ENCODE results near the gene CDC73.
A peak's percentile ranks its signal among the peaks of the same experiment; 100 is the strongest.

CDC73 gene

DNA sequence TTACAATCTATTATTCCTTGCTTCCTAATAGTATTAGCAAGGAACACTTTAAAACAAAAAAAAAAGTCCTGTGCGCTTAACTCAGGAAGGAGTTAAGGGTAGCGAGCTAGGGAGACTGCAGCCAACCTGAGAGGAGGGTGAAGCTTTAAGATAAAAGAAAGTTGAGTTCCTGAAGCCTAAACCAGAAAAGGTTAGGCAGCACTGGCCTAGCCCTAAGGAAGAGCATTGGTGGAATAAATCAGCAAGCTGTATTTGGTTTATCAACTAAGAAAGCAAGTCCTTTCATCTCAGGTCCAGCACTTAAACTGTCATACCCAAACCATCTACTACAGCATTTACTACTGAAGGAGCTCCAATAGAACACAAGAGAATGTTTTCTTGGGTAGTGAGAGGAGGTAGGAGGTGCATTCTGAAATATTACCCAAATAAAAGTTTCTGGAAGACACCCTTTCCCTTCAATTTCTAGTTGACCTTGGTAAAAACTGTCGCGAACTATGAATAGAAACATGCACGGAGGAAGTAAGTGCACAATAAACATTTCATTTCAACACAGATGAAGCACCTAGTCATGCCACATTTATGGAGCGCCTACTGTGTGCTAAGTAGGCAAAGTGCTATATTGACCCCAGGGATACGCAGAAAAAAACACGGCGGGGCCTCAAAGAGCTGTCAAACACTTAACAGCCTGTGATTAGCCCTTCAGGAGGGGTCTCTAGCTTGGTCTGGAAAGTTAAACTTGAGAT is 17.9 kb upstream of the CDC73 start:
- peak overlapping the region; percentile 77 for H3K4me3 ChIP-seq (ENCODE audit: low read depth, low read length)
- H3K36me3 ChIP-seq (ENCODE audit: control insufficient read depth, insufficient read depth, low read length) = 0 out of 2 replicates have a peak, but pooled peaks cover 10% of the 10 kb centered on the region
- H3K9me3 ChIP-seq (ENCODE audit: control insufficient read depth, insufficient read depth, low read length) = no peaks in the 10 kb centered on the region
- no peak overlapping the region for H3K9ac ChIP-seq (ENCODE audit: low read depth, low read length)
- H3K27me3 ChIP-seq (ENCODE audit: control insufficient read depth, insufficient read depth, low read length) = peaks cover 17% of the 10 kb centered on the region
- H3K4me1 ChIP-seq (ENCODE audit: control insufficient read depth, insufficient read depth, low read length) = peaks cover 12% of the 10 kb centered on the region; the same call in 1 of the 2 replicates
- peak overlapping the region; percentile 70 for H3K27ac ChIP-seq (ENCODE audit: low read depth, low read length)

GRCh38 chr1:193104502-193104906 is 17.3 kb upstream of the CDC73 start:
- Histone ChIP-seq H3K9me3 (ENCODE audit: control insufficient read depth, insufficient read depth, low read length) (no peaks in the 10 kb centered on the region), H3K9ac (ENCODE audit: low read depth, low read length) (peak overlapping the region; percentile 45; the same call in 1 of the 2 replicates), H3K27ac (ENCODE audit: low read depth, low read length) (peak overlapping the region; percentile 70), H3K36me3 (ENCODE audit: control insufficient read depth, insufficient read depth, low read length) (0 out of 2 replicates have a peak, but pooled peaks cover 5% of the 10 kb centered on the region), H3K27me3 (ENCODE audit: control insufficient read depth, insufficient read depth, low read length) (peaks cover 17% of the 10 kb centered on the region), H3K4me1 (ENCODE audit: control insufficient read depth, insufficient read depth, low read length) (peaks cover 12% of the 10 kb centered on the region; the same call in 1 of the 2 replicates), H3K4me3 (ENCODE audit: low read depth, low read length) (peak overlapping the region; percentile 77)

- peak within 1 kb of the TSS; percentile 47 for H3K9ac ChIP-seq (ENCODE audit: low read depth, low read length)
- peak within 1 kb of the TSS; percentile 77 for H3K4me3 ChIP-seq (ENCODE audit: low read depth, low read length)
- H3K4me1 ChIP-seq (ENCODE audit: control insufficient read depth, insufficient read depth, low read length) = peaks cover 12% of the 10 kb centered on the region; the same call in 1 of the 2 replicates
- H3K27ac ChIP-seq (ENCODE audit: low read depth, low read length) = peak within 1 kb of the TSS; percentile 70
- no peaks in the 10 kb centered on the region for H3K36me3 ChIP-seq (ENCODE audit: control insufficient read depth, insufficient read depth, low read length)
- H3K27me3 ChIP-seq (ENCODE audit: control insufficient read depth, insufficient read depth, low read length) = peaks cover 17% of the 10 kb centered on the region
- no peaks in the 10 kb centered on the region for H3K9me3 ChIP-seq (ENCODE audit: control insufficient read depth, insufficient read depth, low read length)
Measured at GRCh38 chr1:193104907-193105820, 16.7 kb upstream of the CDC73 start, which contains the start of gene GLRX2. TSS of gene GLRX2 (minus strand) at chr1:193105414. CDS start at chr1:193105382, 32 bp downstream.

DNA sequence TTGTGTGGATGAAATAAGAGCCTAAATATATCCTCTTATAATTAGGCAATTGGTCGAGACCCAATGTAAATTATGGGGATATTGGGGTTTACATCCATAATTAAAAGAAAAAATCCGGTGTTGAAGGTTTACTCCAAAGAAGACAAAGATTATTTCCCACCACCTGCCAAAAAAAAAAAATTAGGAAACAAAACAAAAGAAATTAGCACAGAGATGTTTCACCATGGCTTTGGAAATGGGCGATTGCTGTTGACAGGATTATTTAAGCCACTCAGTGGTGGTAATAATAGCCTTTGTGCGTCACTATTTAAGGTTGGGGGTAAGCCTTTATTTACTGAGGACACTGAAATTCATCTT is 16.0 kb upstream of the CDC73 start:
- H3K27me3 ChIP-seq (ENCODE audit: control insufficient read depth, insufficient read depth, low read length) = peaks cover 17% of the 10 kb centered on the region
- peak overlapping the region; percentile 47 for H3K9ac ChIP-seq (ENCODE audit: low read depth, low read length)
- peak overlapping the region; percentile 77 for H3K4me3 ChIP-seq (ENCODE audit: low read depth, low read length)
- peak overlapping the region; percentile 70 for H3K27ac ChIP-seq (ENCODE audit: low read depth, low read length)
- H3K36me3 ChIP-seq (ENCODE audit: control insufficient read depth, insufficient read depth, low read length) = no peaks in the 10 kb centered on the region
- no peaks in the 10 kb centered on the region for H3K9me3 ChIP-seq (ENCODE audit: control insufficient read depth, insufficient read depth, low read length)
- peaks cover 12% of the 10 kb centered on the region; the same call in 1 of the 2 replicates for H3K4me1 ChIP-seq (ENCODE audit: control insufficient read depth, insufficient read depth, low read length)

DNA sequence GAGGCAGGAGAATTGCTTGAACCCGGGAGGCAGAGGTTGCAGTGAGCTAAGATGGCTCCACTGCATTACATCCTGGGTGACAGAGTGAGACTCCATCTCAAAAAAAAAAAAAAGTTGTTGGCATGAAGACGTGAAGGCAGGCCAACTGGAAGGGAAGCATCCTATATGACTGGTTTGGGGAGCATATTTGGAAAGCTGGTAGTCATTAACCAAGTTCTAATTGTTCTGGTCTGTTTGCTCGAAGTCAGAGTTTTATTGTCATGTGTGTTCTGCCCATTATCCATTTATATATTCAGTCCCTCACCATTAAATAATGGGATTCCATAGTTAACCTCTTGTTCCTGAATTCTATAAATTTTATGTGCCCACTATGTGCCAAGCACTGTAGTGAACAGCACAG is 13.4 kb upstream of the CDC73 start:
- no peaks in the 10 kb centered on the region for H3K36me3 ChIP-seq (ENCODE audit: control insufficient read depth, insufficient read depth, low read length)
- H3K27ac ChIP-seq (ENCODE audit: low read depth, low read length) = no peak overlapping the region
- peaks cover 29% of the 10 kb centered on the region for H3K4me1 ChIP-seq (ENCODE audit: control insufficient read depth, insufficient read depth, low read length)
- H3K4me3 ChIP-seq (ENCODE audit: low read depth, low read length) = no peak overlapping the region
- no peaks in the 10 kb centered on the region for H3K9me3 ChIP-seq (ENCODE audit: control insufficient read depth, insufficient read depth, low read length)
- no peak overlapping the region for H3K9ac ChIP-seq (ENCODE audit: low read depth, low read length)
- H3K27me3 ChIP-seq (ENCODE audit: control insufficient read depth, insufficient read depth, low read length) = peaks cover 11% of the 10 kb centered on the region

GRCh38 chr1:193109619-193110018 is 12.2 kb upstream of the CDC73 start:
- Histone ChIP-seq H3K4me3 (ENCODE audit: low read depth, low read length) (no peak overlapping the region), H3K36me3 (ENCODE audit: control insufficient read depth, insufficient read depth, low read length) (no peaks in the 10 kb centered on the region), H3K4me1 (ENCODE audit: control insufficient read depth, insufficient read depth, low read length) (peaks cover 34% of the 10 kb centered on the region), H3K27ac (ENCODE audit: low read depth, low read length) (no peak overlapping the region), H3K27me3 (ENCODE audit: control insufficient read depth, insufficient read depth, low read length) (no peaks in the 10 kb centered on the region), H3K9ac (ENCODE audit: low read depth, low read length) (no peak overlapping the region), H3K9me3 (ENCODE audit: control insufficient read depth, insufficient read depth, low read length) (no peaks in the 10 kb centered on the region)

- H3K9me3 ChIP-seq (ENCODE audit: control insufficient read depth, insufficient read depth, low read length) = no peaks in the 10 kb centered on the region
- H3K27me3 ChIP-seq (ENCODE audit: control insufficient read depth, insufficient read depth, low read length) = no peaks in the 10 kb centered on the region
- no peaks in the 10 kb centered on the region for H3K36me3 ChIP-seq (ENCODE audit: control insufficient read depth, insufficient read depth, low read length)
- H3K4me1 ChIP-seq (ENCODE audit: control insufficient read depth, insufficient read depth, low read length) = peaks cover 38% of the 10 kb centered on the region
- H3K27ac ChIP-seq (ENCODE audit: low read depth, low read length) = no peak overlapping the region
- no peak overlapping the region for H3K4me3 ChIP-seq (ENCODE audit: low read depth, low read length)
- no peak overlapping the region for H3K9ac ChIP-seq (ENCODE audit: low read depth, low read length)
Measured at GRCh38 chr1:193110246-193110645, 11.6 kb upstream of the CDC73 start.

GRCh38 chr1:193110864-193111263 is 11.0 kb upstream of the CDC73 start:
- Histone ChIP-seq H3K9me3 (ENCODE audit: control insufficient read depth, insufficient read depth, low read length) (no peaks in the 10 kb centered on the region), H3K27ac (ENCODE audit: low read depth, low read length) (no peak overlapping the region), H3K36me3 (ENCODE audit: control insufficient read depth, insufficient read depth, low read length) (no peaks in the 10 kb centered on the region), H3K9ac (ENCODE audit: low read depth, low read length) (no peak overlapping the region), H3K4me3 (ENCODE audit: low read depth, low read length) (no peak overlapping the region), H3K4me1 (ENCODE audit: control insufficient read depth, insufficient read depth, low read length) (peaks cover 40% of the 10 kb centered on the region), H3K27me3 (ENCODE audit: control insufficient read depth, insufficient read depth, low read length) (no peaks in the 10 kb centered on the region)

DNA sequence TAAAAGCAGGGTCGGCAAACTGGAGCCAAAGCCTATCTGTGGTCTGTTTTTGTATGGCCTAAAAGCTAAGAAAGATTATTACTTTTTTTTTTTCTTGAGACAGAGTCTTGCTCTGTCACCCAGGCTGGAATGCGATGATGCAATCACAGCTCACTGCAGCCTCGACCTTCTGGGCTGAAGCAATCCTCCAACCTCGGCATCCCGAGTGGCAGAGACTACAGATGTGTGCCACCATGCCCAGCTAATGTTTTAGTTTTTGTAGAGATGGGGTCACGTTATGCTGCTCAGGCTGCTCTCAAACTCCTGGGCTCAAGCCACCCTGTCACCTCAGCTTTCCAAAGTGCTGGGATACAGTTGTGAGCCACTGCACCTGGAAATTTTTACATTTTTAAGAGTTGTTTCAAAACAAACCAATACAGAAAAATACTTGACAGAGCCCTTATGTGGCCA is 10.2 kb upstream of the CDC73 start:
- no peak overlapping the region for H3K4me3 ChIP-seq (ENCODE audit: low read depth, low read length)
- no peaks in the 10 kb centered on the region for H3K9me3 ChIP-seq (ENCODE audit: control insufficient read depth, insufficient read depth, low read length)
- no peak overlapping the region for H3K27ac ChIP-seq (ENCODE audit: low read depth, low read length)
- no peaks in the 10 kb centered on the region for H3K36me3 ChIP-seq (ENCODE audit: control insufficient read depth, insufficient read depth, low read length)
- peak overlapping the region; percentile 43; the same call in 1 of the 2 replicates for H3K9ac ChIP-seq (ENCODE audit: low read depth, low read length)
- H3K4me1 ChIP-seq (ENCODE audit: control insufficient read depth, insufficient read depth, low read length) = peaks cover 39% of the 10 kb centered on the region
- H3K27me3 ChIP-seq (ENCODE audit: control insufficient read depth, insufficient read depth, low read length) = no peaks in the 10 kb centered on the region

- H3K36me3 ChIP-seq (ENCODE audit: control insufficient read depth, insufficient read depth, low read length) = no peaks in the 10 kb centered on the region
Measured at GRCh38 chr1:193113258-193113991, 8.4 kb upstream of the CDC73 start.

More at GRCh38 chr1:193113258-193113991, 8.4 kb upstream of the CDC73 start:
- Histone ChIP-seq H3K4me3 (ENCODE audit: low read depth, low read length) (peak overlapping the region; percentile 4; the same call in 1 of the 2 replicates), H3K9me3 (ENCODE audit: control insufficient read depth, insufficient read depth, low read length) (no peaks in the 10 kb centered on the region), H3K27me3 (ENCODE audit: control insufficient read depth, insufficient read depth, low read length) (no peaks in the 10 kb centered on the region), H3K9ac (ENCODE audit: low read depth, low read length) (no peak overlapping the region), H3K4me1 (ENCODE audit: control insufficient read depth, insufficient read depth, low read length) (peaks cover 39% of the 10 kb centered on the region), H3K27ac (ENCODE audit: low read depth, low read length) (peak overlapping the region; percentile 55)

Data from HUES48 (cell line).